AG09309 (cell line): ENCODE results near the gene PAN2.

Experiments used
- DNase-seq: peaks from one replicate; pipeline ENCODE4 v3.0.0-alpha.2; 2010; ENCODE audit warnings: low read depth
- H3K4me3 ChIP-seq: 2 replicates; pipeline ENCODE4 v1.5.1; 2011; ENCODE audit warnings: mild to moderate bottlenecking, low read depth, low read length, moderate library complexity; ENCODE audit not compliant: control insufficient read depth
- CTCF ChIP-seq: IDR thresholded peaks from 2 replicates; pipeline ENCODE4 v1.5.1; 2011; ENCODE audit warnings: mild to moderate bottlenecking, low read depth, low read length, inconsistent platforms; ENCODE audit not compliant: insufficient read depth, control insufficient read depth; ENCODE audit errors: missing control alignments

PAN2 gene

GRCh38 chr12:56333679-56334489 is at the start of gene PAN2:
Gene PAN2, minus strand, starts transcription at chr12:56334000. Its CDS starts 906 bp downstream, at chr12:56333094.
- peak; percentile 83 for DNase-seq
- H3K4me3 ChIP-seq, result peak within 1 kb of the TSS; percentile 72
- peak; percentile 74 for TF ChIP-seq CTCF

GRCh38 chr12:56382611-56383010 is 48.8 kb upstream of the PAN2 start:
- H3K4me3 ChIP-seq, result no peak overlapping the region
- DNase-seq, result no peak
- TF ChIP-seq CTCF, result no peak

- no peak overlapping the region for H3K4me3 ChIP-seq
- TF ChIP-seq CTCF, result no peak
- no peak for DNase-seq
Measured at GRCh38 chr12:56377989-56378316, 44.2 kb upstream of the PAN2 start.

- no peak for DNase-seq
Measured at GRCh38 chr12:56377310-56377988, 43.6 kb upstream of the PAN2 start.

GRCh38 chr12:56375598-56376434 is 42.0 kb upstream of the PAN2 start:
- no peak for DNase-seq
- no peak overlapping the region for H3K4me3 ChIP-seq
- TF ChIP-seq CTCF, result no peak

More at GRCh38 chr12:56377310-56377988, 43.6 kb upstream of the PAN2 start:
- H3K4me3 ChIP-seq, result no peak overlapping the region
- peak; percentile 23 for TF ChIP-seq CTCF
